Measurements from ENCODE around the gene RPN1.
A peak's percentile ranks its signal among the peaks of the same experiment; 100 is the strongest.

The RPN1 gene

GRCh38 chr3:128648940-128649663 is 1.5 kb downstream of the RPN1 start:
- DNase-seq (ENCODE audit: low read depth in 2 of 2), result no peak

DNA sequence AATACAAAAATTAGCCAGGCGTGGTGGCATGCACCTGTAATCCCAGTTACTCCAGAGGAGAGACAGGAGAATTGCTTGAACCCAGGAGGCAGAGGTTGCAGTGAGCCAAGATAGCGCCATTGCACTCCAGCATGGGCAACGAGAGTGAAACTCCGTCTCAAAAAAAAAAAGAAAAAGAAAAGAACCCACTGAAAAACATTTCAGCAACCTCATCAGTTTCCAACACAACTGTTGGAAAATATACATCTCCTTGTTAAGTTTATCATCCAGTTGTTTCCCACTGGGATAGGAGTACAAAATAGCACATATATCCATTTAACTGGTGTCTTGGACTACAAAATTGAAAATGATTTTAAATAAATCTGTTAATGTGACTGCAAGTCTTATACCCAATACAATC is 2.2 kb downstream of the RPN1 start:
- no peak for DNase-seq (ENCODE audit: low read depth in 2 of 2)

- DNase-seq (ENCODE audit: low read depth in 2 of 2), result no peak
Observed at GRCh38 chr3:128647307-128647706, 3.3 kb downstream of the RPN1 start.

- DNase-seq (ENCODE audit: low read depth in 2 of 2), result no peak
Observed at GRCh38 chr3:128634075-128634611, 16.5 kb downstream of the RPN1 start.

GRCh38 chr3:128632301-128632700 is 18.3 kb downstream of the RPN1 start:
- no peak for DNase-seq (ENCODE audit: low read depth in 2 of 2)

DNA sequence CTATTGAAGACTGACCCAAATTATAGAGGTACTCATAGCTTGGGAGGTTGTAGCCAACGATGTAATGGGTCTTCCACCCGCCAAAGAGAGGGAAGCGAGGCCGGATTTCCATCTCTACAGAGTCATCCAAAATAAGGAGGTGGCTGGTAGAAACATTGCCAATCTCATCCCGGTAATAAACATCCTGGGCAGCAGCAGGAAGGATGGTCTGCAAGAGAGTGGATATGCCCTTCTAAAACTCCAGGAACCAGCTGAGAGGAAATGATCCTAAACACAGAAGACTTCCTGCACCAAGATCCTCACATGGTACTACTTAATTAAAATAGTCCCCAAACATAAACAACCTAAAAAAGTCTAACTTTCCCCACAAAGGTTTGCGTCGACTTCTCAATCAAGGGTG is 20.7 kb downstream of the RPN1 start:
- DNase-seq (ENCODE audit: low read depth in 2 of 2), result no peak

DNA sequence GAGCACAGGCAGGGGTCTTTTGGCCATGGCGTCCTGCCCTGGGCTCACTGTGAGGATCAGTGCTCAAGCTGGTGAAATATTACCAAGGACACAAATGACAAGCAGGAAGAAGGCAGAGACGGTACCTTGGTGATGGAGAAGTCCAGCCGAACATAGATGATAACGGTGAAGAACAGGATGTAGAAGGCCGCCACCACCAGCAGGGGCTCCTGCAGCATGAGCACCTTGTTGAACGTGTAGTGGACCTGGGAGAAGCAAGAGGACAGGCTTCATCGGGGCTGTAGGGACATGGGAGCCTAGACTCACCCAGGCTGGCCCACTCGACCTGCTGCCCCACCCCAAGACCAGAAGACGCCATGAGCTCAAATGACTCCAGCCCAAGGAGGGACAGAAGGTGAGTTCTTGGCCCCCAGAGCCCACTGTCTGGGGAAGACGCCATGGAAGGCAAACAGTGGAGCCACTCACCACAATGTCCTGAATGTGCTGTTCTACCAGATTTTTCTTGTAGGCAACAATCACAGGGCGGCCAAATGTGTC is 25.1 kb downstream of the RPN1 start:
- no peak for DNase-seq (ENCODE audit: low read depth in 2 of 2)

- no peak for DNase-seq (ENCODE audit: low read depth in 2 of 2)
Observed at GRCh38 chr3:128624526-128625138, 26.0 kb downstream of the RPN1 start.

GRCh38 chr3:128623762-128624176 is 26.8 kb downstream of the RPN1 start:
- no peak for DNase-seq (ENCODE audit: low read depth in 2 of 2)

- no peak for DNase-seq (ENCODE audit: low read depth in 2 of 2)
Observed at GRCh38 chr3:128621931-128622330, 28.7 kb downstream of the RPN1 start.

DNA sequence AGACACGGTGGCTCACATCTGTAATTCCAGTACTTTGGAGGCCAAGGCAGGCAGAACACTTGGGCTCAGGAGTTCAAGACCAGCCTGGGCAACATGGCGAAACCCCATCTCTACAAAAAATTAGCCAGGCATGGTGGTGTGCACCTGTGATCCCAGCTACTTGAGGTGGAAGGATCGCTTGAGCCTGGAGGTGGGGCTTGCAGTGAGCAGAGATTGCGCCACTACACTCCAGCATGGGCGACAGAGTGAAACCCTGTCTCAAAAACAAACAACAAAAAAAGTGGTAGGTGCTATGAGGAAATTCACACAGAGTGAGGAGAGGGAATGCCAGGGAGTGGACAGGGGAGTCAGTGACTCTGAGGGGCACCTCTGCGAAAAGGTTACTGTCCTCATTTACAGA is 29.4 kb downstream of the RPN1 start:
- DNase-seq (ENCODE audit: low read depth in 2 of 2), result no peak

GRCh38 chr3:128620268-128620691 is 30.3 kb downstream of the RPN1 start:
- DNase-seq (ENCODE audit: low read depth in 2 of 2), result no peak

DNA sequence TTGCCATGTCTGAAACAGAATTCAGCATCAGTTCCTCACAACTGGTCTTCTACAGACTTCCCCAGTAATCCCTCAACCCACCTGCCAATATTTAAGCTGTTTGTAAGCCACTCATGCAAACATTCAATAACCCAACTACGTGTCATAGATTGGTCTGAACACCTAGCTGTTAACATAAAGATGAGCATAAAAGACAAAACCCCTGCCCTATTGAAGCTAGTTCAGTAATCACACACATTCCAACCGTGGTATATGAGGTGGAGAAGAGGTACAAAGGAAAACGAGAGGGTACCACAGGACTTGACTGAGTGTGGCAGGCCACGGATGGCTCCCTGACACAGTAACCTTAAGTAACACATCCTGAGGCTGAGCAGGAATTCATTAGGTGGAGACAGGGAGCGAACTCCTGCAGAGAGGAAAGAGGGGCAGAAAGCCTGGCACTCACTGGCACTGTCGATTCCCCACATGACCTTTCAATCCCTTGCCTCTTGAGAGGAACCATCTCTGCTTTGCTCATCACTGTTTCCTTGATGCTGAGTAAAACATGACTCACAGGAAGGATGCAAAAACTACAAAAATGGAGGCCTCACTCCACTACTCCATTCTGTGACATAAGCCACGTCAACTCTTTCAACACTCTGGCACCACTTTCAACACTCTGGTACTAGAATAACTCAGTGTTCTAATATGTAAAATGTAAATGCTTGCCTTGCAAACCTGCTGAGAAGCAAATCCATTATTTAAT is 31.3 kb downstream of the RPN1 start:
- no peak for DNase-seq (ENCODE audit: low read depth in 2 of 2)

DNA sequence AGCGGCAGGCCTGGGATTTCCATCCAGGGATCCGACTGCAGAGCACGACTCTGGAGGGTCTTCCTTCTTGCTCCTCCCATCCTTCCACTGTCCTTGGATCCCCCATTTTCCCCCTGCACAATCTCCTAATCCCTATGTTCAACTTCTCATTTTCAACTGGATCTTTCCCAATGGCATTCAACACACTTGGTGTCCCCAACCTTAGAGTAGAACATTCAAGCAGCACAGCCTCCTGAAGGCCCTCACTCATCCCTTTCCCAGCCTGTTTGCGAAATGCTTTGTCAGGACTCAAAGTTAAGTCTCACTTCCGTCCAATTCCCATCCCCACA is 32.3 kb downstream of the RPN1 start:
- no peak for DNase-seq (ENCODE audit: low read depth in 2 of 2)

DNA sequence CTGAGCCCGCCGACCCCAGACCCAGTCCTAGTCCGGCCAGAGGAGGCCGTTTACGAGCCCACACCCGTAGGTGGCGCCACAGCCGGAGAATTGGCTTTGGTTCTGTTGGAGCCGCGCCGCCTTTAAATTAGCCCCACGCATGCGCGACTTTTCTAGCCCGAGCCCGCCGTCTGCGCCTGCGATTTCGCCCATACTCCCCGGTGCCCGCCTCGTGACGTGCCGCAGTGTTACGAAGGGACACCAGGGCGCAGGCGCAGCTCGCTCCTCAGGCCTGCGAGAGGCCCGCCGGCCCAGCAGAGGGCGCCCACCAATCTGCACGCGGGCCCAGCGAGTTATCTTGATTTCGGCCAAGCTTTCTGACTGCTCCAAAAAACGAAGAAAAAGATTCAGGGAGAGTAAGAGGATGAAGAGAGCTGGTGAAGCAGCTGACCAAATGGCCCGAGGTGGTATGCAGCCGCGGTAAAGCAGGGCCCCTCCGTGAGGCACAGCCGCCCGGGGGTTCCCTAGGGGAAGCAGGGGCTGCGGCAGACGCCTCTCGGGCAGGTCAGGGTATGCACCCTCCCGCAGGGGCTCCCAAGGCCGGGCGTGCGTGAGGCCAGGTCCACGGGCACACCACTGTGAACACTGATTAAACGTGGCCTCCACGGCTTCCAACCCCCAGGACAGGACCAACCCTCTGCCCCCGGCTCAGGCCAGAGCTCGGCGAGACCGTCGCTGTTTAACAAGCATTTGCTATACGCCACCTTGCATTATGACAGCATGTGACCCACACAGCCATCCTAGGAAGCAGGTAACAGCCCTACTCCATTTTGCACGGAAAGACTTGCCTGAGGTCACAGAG is 32.8 kb downstream of the RPN1 start:
- DNase-seq (ENCODE audit: low read depth in 2 of 2), result peak; percentile 95 to 97

GRCh38 chr3:128617270-128617556 is 33.4 kb downstream of the RPN1 start:
- DNase-seq (ENCODE audit: low read depth in 2 of 2), result no peak

DNA sequence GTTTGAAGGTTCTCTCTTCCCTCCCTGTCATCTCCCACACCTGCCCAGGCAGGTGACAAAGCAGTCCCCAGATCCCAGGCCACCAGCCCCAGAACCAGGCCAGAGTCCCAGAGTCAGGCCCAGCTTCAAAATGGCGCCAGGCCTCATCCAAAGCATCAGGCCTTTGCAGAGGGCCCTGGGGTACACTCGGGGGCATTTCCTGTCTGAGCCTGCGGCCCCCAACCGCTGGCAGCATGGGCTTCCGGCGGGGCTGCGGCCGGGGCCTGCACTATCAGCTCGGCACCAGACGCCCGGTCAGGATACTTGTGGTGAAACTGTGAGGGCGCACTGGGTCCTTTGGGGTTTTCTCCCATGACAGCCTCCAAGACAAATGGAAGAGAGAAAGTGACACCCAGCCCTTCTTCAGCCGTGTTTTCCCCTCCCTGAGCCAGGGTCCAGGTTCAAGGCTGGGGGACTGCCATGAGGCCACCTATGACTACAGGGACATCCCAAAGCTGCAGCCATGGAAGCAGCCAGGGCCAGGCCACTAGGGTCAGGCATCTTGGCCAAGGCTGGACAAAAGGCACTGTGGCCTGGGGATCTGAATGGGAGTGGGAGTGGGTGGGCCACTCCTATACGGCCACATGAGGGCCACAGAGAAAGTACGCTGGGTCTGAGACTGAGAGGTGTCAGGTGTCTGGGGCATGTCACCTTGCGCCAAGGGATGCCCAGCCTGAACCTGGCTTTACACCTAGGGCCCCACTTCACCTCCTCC is 33.9 kb downstream of the RPN1 start:
- no peak for DNase-seq (ENCODE audit: low read depth in 2 of 2)

DNA sequence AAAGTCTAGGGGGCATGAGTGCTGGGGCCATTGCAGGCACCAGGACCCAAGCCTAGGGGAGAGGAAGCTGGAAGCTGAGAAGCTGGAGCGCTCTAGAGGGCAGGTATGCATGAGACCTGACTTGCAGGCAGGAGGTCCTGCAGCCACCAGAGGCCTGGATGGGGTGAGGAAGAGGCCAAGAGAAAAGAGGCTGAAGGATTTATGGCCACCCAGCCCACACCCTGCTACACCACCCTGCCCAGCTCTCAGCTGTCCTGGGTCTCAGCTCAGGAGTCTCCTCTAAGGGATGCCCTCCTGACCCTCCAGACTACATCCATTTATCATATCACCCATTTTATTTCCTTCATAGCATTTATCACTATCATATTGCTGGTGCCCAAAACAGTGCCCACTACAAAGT is 36.5 kb downstream of the RPN1 start:
- DNase-seq (ENCODE audit: low read depth in 2 of 2), result no peak

GRCh38 chr3:128613083-128613829 is 37.4 kb downstream of the RPN1 start:
- no peak for DNase-seq (ENCODE audit: low read depth in 2 of 2)

DNA sequence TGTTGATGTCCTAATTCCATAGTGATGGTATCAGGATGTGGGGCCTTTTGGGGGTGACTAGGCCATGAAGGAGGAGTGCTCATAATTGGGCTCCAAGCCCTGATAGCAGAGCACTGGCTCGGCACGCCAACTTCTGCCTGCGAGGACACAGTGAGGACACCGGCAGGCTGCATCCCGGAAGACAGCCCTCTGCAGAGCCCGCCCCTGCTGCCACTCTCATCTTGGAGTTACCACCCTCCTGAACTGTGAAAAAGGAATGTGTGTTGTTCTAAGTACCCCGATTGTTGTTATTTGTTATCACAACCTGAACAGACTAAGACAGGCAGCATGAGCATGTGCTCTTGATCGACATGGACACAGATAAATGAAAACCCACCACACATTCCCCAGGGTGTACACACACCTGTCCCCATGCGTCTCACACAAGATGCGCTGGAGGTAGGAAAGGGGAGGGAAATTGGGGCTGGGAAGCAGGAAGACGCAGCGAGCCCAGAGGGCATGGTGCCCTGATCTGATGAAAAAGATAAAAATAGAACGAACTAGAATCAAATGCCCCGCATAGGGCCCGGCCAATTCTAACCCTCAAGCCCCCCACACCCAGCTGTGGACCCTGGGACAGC is 40.1 kb downstream of the RPN1 start:
- DNase-seq (ENCODE audit: low read depth in 2 of 2), result no peak

Data from stimulated activated CD8-positive, alpha-beta memory T cell treated with anti-CD3 and anti-CD28 coated beads, Interleukin-7, amount 100 ng/mL, for 4 hours (primary cell).